AG08396 (cell line): ENCODE measurements around the gene CD52.

Experiments
- DNase-seq: peaks from one replicate; pipeline ENCODE4 v3.0.0; 2012; ENCODE audit warnings: low spot score, mixed read lengths

Gene CD52, protein sequence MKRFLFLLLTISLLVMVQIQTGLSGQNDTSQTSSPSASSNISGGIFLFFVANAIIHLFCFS

DNA sequence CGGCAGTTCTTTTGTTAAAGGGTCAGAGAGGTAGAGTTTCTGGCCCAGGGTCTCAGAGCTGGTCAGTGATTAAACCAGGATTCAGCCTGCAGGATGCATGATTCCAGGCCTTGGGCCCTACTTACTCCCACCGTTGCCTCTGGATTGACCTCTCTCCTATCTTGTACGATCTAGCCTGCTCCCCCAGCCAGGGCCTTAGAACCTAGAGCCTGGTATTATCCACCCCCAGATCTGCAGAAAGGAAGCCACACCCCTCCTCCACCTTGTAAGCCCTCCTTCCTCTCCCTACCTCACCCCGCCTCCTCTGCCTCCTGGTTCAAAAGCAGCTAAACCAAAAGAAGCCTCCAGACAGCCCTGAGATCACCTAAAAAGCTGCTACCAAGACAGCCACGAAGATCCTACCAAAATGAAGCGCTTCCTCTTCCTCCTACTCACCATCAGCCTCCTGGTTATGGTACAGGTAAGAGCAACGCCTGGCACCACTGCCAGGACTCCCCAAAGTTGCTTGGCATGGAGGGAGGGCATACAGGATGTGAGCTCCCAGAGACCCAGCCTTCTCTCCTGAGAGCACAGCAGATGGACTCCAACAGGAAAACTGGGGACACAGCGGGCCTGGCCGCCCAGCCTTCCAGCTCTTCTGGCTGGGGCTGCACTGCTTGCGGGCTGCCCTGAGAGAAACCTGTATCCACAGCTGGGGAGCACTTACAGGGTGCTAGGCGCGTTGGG lies at the start of gene CD52:
CD52 (plus strand) TSS at position 347 of the 726 bp plus-strand sequence; CDS start at position 407, 60 bp downstream.
- no peak for DNase-seq

- no peak for DNase-seq
These were observed 49.2 kb upstream of the CD52 start for GRCh38 chr1:26268290-26269197.

DNA sequence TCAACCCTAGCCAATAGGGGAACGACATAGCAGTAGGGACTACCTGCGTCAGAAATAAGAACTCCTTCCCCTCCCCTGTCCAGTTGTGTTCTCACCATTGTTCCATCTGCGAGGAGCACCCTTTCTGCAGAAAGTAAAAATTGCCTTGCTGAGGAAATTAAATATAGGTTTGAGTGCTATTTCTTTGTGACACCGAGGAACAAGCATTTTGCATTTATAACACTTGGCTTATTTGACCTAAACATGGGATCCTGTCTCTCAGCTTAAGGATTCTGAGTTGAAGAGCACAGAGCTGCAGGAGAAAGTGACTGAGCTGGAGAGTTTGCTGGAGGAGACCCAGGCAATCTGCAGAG lies 48.6 kb upstream of the CD52 start:
- DNase-seq, result no peak

DNA sequence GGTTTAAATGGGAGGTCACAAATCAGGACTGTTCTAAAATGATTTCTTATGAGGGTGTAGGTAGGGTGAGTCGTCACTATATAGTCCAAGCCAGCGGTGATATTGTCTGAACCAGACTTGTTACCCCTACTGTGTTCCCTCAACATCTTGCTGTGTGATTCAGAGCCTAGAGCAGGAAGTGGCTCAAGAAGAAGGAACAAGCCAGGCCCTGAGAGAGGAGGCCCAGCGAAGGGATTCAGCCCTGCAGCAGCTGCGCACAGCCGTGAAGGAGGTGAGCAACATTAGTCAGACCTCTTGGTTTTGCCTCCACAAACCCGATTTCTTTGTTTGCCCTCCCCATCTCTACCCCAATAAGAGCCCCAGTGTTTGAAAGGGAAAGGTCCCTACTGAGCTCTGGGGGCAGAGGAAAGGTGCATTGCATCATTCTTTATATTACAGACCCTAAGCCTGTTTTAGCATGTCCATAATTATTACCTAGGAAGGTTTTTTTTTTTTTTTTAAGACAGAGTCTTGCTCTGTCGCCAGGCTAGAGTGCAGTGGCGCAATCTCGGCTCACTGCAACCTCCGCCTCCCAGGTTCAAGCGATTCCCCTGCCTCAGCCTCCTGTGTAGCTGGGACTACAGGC lies 42.8 kb upstream of the CD52 start:
- DNase-seq, result no peak

GRCh38 chr1:26275580-26276431 lies 42.0 kb upstream of the CD52 start:
- peak; percentile 83 for DNase-seq

- DNase-seq, result no peak
These were observed 41.3 kb upstream of the CD52 start for GRCh38 chr1:26276432-26276838.

GRCh38 chr1:26277261-26277661 lies 40.5 kb upstream of the CD52 start:
- no peak for DNase-seq

GRCh38 chr1:26277719-26278118 lies 40.0 kb upstream of the CD52 start:
- DNase-seq, result no peak

DNA sequence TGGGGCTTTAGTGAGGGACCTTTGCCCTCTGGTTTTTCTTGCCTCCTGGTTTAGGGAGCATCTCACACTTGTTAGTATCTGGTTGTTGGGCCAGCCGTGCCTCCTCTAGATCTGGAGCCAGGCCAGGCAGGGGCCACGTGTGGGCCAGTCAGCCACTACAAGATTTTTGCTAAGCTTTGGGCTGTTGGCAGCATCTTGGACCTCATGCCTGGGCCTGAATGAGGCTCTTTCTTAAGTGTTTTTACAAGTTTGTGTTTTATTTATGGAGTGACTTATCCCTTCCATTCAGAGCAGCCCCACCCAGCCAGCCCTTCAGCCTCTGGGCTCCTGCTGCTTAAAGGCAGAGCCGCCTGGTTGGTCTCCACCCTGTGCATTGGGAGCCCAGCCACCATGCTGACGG lies 39.5 kb upstream of the CD52 start:
- DNase-seq, result peak; percentile 74

DNA sequence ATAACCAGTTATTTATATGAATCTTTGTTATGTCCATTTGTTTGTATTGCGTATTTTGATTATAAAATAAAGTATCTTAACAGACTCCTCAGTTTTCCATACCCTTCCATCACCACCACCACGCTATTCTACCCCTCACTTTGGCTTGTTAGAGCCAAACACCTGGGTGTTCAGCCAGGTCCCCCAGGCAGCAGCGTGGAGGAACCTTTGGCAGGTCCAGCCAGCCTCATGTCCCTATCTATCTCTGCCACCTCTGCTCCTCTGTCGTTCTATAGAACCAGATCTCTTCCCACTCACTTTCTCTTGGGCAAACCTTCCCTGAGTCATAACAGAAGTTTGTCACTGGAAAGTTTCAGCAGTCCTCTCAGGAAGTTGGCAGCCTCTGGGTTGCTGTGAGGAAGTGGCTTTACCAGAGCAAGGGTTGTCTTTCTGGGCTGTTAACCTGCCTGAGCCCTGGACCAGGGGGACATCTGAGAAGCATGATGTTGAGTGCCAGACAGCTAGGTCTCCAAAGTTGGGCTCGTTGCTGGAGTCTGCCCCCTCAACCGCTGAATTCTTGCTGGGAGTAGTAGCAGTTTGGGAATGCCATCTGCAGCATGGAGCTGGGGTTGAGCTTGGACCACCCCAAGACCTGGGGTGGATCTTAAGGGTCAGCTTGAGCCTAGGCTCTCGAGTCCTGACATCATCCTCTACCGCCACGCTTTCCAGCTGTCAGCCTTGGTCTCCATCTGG lies 38.9 kb upstream of the CD52 start:
- DNase-seq, result peak; percentile 57

GRCh38 chr1:26279456-26280332 lies 38.1 kb upstream of the CD52 start, which contains the start of gene SH3BGRL3:
SH3BGRL3 (plus strand) TSS chr1:26280086; CDS start chr1:26280156, 70 bp downstream.
- DNase-seq, result peak; percentile 92

- DNase-seq, result peak; percentile 72
These were observed 37.3 kb upstream of the CD52 start for GRCh38 chr1:26280333-26281042.

DNA sequence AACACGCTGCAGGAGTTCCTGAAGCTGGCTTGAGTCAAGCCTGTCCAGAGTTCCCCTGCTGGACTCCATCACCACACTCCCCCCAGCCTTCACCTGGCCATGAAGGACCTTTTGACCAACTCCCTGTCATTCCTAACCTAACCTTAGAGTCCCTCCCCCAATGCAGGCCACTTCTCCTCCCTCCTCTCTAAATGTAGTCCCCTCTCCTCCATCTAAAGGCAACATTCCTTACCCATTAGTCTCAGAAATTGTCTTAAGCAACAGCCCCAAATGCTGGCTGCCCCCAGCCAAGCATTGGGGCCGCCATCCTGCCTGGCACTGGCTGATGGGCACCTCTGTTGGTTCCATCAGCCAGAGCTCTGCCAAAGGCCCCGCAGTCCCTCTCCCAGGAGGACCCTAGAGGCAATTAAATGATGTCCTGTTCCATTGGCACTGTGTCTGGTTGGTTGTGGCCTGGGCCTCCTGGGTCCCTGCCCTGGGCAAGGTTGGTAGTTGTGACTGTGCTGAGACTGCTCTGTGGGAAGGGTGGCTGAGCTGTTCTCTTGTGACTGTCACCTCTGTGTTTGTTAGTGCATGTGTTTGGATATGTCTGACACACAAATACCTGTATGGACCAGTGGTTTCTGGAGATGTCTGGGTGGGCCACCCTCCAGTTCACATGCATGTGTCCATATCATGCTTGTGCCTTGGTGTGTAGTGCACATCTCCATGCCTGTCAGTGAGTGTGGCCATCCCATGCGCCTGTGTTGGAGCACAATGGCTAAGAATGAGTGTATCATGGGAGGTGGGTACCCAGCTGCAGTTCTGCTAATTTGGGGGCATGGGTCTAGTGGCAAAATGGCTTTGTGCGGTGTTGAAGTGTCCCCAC lies 36.4 kb upstream of the CD52 start:
- DNase-seq, result peak; percentile 53

GRCh38 chr1:26281971-26282370 lies 35.8 kb upstream of the CD52 start:
- DNase-seq, result peak; percentile 45

DNA sequence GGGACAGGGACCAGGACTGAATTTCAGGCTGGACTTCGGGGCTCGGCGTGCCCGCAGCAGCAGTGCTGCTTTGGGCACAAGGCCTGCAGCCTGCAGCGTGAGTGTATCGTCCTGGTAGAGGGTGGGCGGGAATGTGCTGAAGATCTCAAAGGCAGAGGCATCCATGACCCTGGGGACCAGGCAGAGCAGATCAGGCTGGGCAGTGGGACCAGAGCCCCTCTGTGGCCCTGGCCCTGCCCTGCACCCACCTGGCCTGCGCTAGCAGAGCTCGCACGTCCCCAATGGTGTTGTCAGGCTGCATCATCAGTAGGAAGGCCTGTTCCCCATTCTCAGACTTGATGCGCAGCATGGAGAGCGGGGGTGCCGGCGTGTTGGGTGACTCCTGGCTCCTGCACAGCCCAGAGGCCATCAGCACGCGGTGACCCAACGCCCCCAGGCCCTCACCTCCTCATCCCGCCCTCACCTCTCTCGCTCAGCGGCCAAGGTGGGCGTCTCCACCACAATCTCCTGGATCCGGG lies 35.3 kb upstream of the CD52 start:
- no peak for DNase-seq

DNA sequence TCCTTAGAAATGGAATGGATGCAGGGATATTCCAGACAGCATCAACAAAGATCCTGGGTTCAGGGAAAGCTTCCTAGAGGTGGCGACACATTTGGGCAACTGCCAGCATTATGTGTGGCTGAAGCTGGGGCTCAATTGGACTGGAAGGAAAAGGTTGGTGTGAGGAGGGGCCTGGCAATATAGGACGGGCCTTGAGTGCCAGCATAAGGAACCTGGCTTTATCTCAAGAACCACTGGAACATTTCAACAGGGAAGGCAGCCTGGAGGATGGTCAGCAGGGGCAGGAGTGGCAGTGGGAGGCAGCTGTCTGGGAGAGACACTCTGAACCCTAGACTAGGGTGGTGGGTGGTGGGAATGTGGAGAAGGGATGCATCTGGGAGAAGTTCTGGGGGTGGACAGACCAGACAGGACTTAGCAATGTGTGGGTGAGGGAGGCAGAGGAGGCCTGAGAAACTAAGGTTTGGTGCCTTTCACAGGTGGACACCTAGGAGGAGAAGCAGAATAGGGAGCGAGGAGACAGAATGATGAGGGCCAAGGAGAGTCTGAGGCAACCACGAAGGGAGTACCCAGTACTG lies 34.4 kb upstream of the CD52 start:
- DNase-seq, result no peak

GRCh38 chr1:26283871-26284596 lies 33.7 kb upstream of the CD52 start:
- no peak for DNase-seq
